Measurements from ENCODE around the gene GID8. TPM values are rescaled to one million over a fixed set of nuclear protein-coding genes. Genes with fewer than 3 reads are reported as not detected.

Gene GID8
- total RNA-seq, 2 experiments from 2014 or later = 39.6 to 46.1 TPM

DNA sequence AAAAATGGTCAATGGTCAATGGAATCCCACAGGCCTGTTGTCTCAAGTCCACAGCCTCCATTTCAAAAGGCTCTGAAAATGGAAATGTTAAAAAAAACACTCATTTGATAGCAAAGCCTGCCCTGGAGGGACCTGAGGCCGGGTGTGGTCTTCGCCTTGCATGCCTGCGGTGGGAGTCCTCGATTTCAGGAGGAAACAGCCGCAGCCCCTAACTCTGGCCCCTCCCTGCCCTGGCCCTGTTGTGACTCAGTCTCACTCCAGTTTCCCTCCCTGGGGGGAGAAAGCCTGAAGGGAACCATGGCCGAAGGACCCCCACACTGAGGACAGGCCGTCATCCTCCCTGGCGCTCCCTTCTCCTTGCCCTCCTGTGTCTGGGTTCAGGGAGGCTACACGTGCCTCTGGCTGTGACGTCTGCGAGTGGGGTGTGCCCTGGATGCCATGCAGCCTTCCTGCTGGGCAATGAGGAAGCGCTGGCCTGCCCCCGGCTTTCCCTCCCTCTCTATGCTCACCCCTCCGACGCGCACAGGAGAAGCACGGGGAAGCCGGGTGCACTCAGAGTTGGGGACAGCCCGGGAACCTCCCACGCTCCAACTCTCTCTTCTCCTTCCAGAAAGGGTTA, 59.6 kb downstream of the GID8 start:
- Histone ChIP-seq H3K27me3 (ENCODE audit: control insufficient read depth in 1 of 2, insufficient read depth in 2 of 2, low read length in 2 of 2) (peaks cover 11 to 18% of the 10 kb centered on the region in 2 experiments), H3K36me3 (ENCODE audit: insufficient read depth, low read length) (no peaks in the 10 kb centered on the region), H3K4me1 (ENCODE audit: insufficient read depth, low read length) (peaks cover 3% of the 10 kb centered on the region), H3K27ac (ENCODE audit: low read depth in 1 of 2, low read length in 2 of 2) (no peak overlapping the region), H3K4me3 (ENCODE audit: low read length) (no peak overlapping the region), H3K9me3 (ENCODE audit: control insufficient read depth in 1 of 2, insufficient read depth in 1 of 2, low read length in 2 of 2) (peaks cover 0 to 14% of the 10 kb centered on the region in 2 experiments)
- Mint-ChIP-seq H3K4me3 (no peak overlapping the region), H3K9me3 (no peaks in the 10 kb centered on the region), H3K36me3 (ENCODE audit: low read depth) (no peaks in the 10 kb centered on the region), H3K27ac (no peak overlapping the region), H3K4me1 (ENCODE audit: low read depth) (no peaks in the 10 kb centered on the region), H3K27me3 (peaks cover 44% of the 10 kb centered on the region)
- ATAC-seq (ENCODE audit: poor library complexity) = no peak
- TF ChIP-seq, protein P1, sequence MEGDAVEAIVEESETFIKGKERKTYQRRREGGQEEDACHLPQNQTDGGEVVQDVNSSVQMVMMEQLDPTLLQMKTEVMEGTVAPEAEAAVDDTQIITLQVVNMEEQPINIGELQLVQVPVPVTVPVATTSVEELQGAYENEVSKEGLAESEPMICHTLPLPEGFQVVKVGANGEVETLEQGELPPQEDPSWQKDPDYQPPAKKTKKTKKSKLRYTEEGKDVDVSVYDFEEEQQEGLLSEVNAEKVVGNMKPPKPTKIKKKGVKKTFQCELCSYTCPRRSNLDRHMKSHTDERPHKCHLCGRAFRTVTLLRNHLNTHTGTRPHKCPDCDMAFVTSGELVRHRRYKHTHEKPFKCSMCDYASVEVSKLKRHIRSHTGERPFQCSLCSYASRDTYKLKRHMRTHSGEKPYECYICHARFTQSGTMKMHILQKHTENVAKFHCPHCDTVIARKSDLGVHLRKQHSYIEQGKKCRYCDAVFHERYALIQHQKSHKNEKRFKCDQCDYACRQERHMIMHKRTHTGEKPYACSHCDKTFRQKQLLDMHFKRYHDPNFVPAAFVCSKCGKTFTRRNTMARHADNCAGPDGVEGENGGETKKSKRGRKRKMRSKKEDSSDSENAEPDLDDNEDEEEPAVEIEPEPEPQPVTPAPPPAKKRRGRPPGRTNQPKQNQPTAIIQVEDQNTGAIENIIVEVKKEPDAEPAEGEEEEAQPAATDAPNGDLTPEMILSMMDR (IDR thresholded peaks at IDR 0.05) = no peak
- DNase-seq = no peak
- ChIA-PET POLR2A (no interaction called here), CTCF (interaction anchor here (1.8 kb wide), 1 partner anchor 25 kb away, joined by 5 read pairs; no protein-coding TSS in a partner anchor)
- intact Hi-C loops (cut with DNase I, micrococcal nuclease) = no loop called here

Other genes with a start within 250 kb of the GID8 start
- gene NTSR1, start 229.3 kb upstream of the GID8 start, total RNA-seq = under 1 TPM; 0.55 to 0.56 TPM
- 1 to 10 TPM; 7.4 to 7.9 TPM for gene MRGBP, start 141.7 kb upstream of the GID8 start, total RNA-seq
- 10 to 100 TPM; 54.5 to 56.0 TPM for gene OGFR, start 133.3 kb upstream of the GID8 start, total RNA-seq
- gene COL9A3, start 121.1 kb upstream of the GID8 start, total RNA-seq = not detected
- 1 to 10 TPM; 5.9 to 6.3 TPM for gene TCFL5, start 76.3 kb upstream of the GID8 start, total RNA-seq
- gene DIDO1, start 11.6 kb upstream of the GID8 start, total RNA-seq = 10 to 100 TPM; 51.9 to 54.3 TPM
- gene SLC17A9, start 14.6 kb downstream of the GID8 start, total RNA-seq = 1 to 10 TPM; 3.5 to 5.5 TPM
- gene BHLHE23, start 68.8 kb downstream of the GID8 start, total RNA-seq = not detected

All from CD4-positive, alpha-beta T cell (primary cell).